HG02588 (cell line): ENCODE data around the gene TTC28.
"Not testable (repeated sequence)": the region's sequence is repeated elsewhere in the genome, so short reads cannot be mapped to it uniquely, and the experiment has no call there.

Source experiments
- ATAC-seq: cut with Tn5 transposase; IDR thresholded peaks from one replicate; pipeline ENCODE4 v1.9.1; 2021; ENCODE audit warnings: mild to moderate bottlenecking, moderate library complexity; ENCODE audit not compliant: unreplicated experiment

The TTC28 gene

GRCh38 chr22:28245579-28246224, 433.9 kb downstream of the TTC28 start:
- no peak for ATAC-seq

- ATAC-seq, result no peak
Observed at GRCh38 chr22:28244757-28245156, 434.9 kb downstream of the TTC28 start.

- no peak for ATAC-seq
Observed at GRCh38 chr22:28243539-28243938, 436.1 kb downstream of the TTC28 start.

GRCh38 chr22:28241656-28242290, 437.9 kb downstream of the TTC28 start:
- ATAC-seq, result no peak

- no peak for ATAC-seq
Observed at GRCh38 chr22:28239941-28240340, 439.7 kb downstream of the TTC28 start.

DNA sequence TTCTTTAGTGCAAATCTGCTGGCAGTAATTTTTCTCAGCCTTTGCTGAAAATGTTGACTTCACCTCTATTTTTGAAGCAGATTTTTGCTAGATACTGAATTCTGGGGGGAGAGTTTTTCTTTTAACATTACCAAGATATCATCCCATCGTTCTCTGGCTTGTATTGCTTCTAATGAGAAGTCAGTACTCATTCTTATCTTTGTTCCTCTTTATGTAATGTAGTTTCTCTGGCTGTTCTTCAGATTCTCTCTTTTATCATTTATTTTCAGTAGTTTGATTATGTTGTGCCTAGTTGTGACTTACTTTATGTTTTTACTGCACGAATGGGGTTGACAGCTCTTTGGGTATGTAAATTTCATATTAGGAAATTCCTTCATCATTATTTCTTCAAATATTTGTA, 441.9 kb downstream of the TTC28 start:
- ATAC-seq, result no peak

DNA sequence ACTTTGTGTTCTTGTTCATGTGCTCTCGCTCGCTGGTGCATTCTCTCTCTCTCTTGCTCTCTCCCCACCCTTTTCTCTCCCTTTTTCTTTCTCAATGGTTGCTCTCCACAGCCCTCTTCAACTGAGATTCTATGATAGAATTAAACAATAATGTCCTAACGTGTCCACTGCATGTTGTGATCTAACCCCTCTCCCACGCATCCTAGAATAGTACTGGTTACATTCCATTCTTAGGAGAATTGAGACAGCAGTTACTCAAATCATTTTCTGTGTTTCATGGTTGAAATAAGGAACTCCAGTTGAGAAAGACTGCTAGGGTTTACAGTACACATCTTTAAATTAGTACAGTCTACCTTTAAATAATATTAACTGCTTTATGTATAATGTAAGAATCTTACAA, 442.5 kb downstream of the TTC28 start:
- ATAC-seq, result no peak

- no peak for ATAC-seq
Observed at GRCh38 chr22:28232204-28232603, 447.4 kb downstream of the TTC28 start.

- no peak for ATAC-seq
Observed at GRCh38 chr22:28231441-28231840, 448.2 kb downstream of the TTC28 start.

- no peak for ATAC-seq
Observed at GRCh38 chr22:28230671-28231070, 449.0 kb downstream of the TTC28 start.

DNA sequence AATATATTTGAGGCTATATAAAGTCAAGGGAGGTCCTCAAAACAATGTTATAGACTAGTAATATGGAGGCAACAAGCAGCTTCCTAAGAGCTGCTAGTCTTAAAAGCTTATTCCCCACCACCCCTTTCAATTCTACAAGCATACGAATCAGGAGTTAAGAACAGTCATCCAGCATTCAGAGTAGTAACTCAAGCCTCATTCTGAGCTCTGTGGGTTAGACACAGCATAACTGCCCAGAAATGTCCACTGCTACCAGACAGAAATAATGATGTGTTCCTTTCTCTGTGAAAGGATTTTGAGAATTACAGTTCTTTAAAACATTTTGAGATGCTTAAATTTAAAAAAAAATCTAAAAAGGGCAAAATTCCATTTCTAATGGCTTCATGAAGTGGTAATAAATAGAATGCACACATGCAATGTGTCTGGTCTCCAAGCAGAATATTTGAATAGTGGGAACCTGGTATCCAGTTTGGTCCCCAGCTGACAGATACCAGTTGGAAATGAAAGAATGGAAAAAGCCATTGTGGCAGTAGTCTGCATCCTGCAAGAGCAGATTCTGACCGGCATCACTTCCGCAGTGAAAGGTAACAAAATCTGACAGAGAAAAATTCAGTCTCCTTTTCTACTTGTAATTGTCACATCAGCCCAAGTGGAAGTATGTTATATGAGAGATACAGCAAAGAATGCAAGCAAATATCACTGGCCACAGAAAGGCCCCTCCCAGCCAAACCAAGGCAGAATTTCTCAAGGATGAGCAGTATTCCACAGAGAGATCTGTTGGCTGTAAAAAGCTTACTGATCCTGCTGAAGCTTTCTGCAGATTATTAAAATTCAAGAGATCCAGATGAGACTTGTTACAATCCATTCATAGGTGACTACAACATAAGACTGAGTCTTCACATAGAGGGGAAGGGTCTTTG, 449.8 kb downstream of the TTC28 start:
- no peak for ATAC-seq

DNA sequence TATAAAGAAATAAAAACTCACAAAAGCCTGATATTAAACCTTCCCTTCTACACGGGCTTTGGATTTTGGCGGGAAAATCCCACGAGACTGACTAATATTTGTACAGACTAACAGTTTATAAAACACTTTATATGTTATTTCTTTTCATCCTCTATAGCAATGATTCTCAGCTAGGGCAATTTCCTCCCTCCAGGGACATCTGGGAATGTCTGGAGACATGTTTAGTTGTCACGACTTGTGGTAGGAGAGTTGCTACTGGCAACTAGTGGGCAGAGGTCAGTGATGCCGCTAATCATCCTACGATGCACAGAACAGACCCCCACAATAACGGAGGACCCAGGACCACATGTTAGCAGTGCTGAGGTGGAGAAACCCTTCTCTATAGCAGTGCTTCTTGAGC, 455.8 kb downstream of the TTC28 start:
- no peak for ATAC-seq

DNA sequence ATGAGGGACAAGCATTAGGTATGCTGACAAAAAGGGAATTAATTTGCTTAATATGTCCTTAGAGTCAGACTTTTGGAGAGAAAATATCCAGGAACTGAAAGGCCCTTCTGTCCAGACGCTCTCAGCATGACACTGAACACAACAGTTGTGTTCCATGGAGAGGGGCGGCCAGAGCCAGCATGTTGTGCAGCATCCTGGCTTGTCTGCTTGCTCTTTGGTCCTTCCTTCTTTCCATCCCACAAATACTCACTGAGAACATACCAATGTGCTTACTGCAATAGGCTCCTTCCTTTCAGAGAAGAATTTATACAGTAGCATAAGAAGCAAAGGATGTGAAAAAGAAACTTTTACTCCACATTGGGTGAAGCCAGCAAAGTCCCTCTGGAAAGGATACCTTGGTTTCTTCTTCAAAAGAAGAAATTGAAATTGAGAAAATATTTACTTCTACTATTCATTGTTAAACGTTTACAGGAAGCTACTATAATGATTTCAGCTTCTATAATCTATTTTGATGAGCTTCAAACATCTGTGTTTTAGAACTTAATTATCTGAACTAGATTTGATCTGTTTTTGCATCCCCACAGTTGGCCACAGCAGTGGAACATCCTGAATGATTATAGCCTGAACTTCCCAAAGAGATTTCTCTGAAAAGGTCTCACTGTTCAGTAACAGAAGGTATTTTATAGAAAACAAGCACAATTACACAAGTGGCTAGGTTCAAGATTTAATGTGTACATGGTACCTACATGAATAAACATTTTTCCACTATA, 456.5 kb downstream of the TTC28 start:
- ATAC-seq, result no peak

GRCh38 chr22:28222571-28222970, 457.1 kb downstream of the TTC28 start:
- ATAC-seq, result no peak

GRCh38 chr22:28222052-28222451, 457.6 kb downstream of the TTC28 start:
- ATAC-seq, result no peak

DNA sequence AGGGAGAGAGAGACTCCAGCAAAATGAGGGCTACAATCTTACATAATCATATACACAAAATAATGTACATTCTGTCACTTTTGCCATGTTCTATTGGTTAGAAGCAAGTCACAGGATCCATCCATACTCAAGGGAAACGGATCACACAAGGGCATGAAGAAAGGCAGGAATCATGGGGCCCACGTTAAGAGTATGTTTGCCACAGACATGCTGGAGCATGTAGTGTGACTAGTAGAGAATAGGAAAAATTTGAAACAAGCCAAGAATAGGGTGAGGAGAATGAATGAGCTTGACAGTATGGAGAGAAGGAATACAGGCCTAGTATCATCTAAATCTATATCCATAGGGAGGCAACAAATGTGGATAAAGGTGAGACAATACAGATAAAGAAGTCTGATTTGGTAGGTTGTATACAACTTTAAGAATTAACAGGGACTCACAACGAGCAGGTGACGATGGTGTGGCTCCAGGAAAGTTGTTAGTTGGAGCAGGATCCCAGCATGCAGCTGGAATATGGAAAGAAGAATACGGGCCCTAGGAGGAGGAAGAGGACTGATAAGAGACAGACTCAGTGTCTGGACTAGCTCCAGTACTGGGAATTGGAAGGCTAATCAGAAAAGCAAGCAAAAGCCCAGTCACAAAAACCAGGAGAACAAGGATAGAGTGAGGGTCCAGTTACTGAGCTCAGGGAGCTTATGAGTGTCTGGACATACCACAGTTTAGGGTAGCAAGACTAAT, 458.8 kb downstream of the TTC28 start:
- ATAC-seq, result no peak

DNA sequence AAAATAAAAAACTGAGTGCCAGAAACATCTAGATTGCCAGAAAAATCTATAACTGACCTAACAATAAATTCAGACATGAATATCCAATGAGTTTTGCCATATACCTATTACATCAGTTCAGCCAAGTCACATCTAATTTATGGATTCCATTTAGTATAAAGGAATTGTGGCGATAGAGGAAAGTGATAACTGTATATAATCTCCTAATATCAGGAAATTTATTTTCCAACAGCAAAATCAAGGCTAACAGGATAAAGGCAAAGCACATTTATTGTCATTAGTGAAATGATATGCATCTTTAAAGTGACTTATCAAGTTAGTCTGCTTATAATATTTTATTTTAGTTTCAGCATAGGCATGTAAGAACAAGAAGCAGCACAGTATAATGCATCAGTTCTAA, 462.4 kb downstream of the TTC28 start:
- no peak for ATAC-seq

DNA sequence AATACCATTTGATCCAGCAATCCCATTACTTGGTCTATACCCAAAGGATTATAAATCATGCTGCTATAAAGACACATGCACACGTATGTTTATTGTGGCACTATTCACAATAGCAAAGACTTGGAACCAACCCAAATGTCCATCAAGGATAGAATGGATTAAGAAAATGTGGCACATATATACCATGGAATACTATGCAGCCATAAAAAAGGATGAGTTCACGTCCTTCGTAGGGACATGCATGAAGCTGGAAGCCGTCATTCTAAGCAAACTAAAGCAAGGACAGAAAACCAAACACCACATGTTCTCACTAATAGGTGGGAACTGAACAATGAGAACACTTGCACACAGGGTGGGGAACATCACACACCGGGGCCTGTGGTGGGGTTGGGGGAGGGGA, 464.9 kb downstream of the TTC28 start:
- not testable (repeated sequence) for ATAC-seq

DNA sequence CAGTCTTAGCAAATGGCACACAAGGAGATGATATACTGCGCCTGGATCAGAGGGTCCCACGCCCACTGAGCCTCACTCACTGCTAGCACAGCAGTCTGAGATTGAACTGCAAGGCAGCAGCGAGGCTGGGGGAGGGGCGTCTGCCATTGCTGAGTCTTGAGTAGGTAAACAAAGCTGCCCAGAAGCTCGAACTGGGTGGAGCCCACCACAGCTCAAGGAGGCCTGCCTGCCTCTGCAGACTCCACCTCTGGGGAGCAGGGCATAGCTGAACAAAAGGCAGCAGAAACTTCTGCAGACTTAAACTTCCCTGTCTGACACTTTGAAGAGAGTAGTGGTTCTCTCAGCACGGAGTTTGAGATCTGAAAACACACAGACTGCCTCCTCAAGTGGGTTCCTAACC, 470.2 kb downstream of the TTC28 start:
- ATAC-seq, result not testable (repeated sequence)

DNA sequence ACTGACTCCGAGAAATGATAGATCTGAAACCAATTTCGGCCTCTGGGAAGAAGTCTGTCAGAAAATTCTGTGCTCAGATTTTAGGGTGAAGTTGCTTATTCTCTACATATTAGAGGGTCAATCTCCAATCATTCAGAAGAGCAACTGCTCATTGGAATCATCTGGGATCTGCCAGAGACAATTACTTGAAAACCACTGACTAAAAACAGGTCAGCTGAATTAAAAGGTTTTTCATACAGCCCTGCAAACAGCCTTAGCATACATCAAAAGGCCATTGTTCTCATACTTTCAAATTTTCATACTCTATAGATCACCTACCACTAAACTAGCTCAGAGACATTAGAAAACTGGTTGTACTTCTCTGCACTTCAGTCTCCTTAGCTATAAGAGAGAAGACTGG, 470.9 kb downstream of the TTC28 start:
- ATAC-seq, result no peak
